Suprapubic skin (tissue), 4 donors: ENCODE measurements around the gene OSTF1.

Experiments used
- CTCF ChIP-seq, 2 donors: fragments of 200-600 bp in 1 of 2; fragments of 450-650 bp in 1 of 2; sonication (generic) in 1 of 2; IDR thresholded peaks; one replicate each; pipeline ENCODE4 v1.5.1; 2016 to 2019; ENCODE audit warnings: antibody characterized with exemption in 2 of 2, mild to moderate bottlenecking in 1 of 2, moderate library complexity in 1 of 2
- EP300 ChIP-seq: sonication (generic); formaldehyde crosslinking; IDR thresholded peaks from one replicate; pipeline ENCODE4 v1.6.1; 2017; ENCODE audit warnings: antibody characterized with exemption
- POLR2A ChIP-seq, 2 donors: fragments of 450-650 bp; IDR thresholded peaks; one replicate each; pipeline ENCODE4 v1.6.1; 2017; ENCODE audit warnings: antibody characterized with exemption in 2 of 2, mild to moderate bottlenecking in 2 of 2, moderate library complexity in 2 of 2
- POLR2AphosphoS5 ChIP-seq, 3 donors: sonication (generic); formaldehyde crosslinking; IDR thresholded peaks; one replicate each; pipeline ENCODE4 v1.6.1; 2017; ENCODE audit warnings: antibody characterized with exemption in 3 of 3

GRCh38 chr9:75084081-75084672 lies 4.1 kb upstream of the OSTF1 start:
- no peak for TF ChIP-seq CTCF (IDR thresholded peaks at IDR 0.05)
- no peak for TF ChIP-seq EP300
- no peak for TF ChIP-seq POLR2A (IDR thresholded peaks at IDR 0.05)
- TF ChIP-seq POLR2AphosphoS5 (IDR thresholded peaks at IDR 0.05), result no peak
